Bladder microvascular endothelial cell (primary cell): ENCODE results near the gene ATP2A3. TPM values are rescaled to one million over a fixed set of nuclear protein-coding genes. Genes with fewer than 3 reads are reported as not detected.

Experiments used
- total RNA-seq: library from RNA; depleted of rRNA; stranded (reverse); fragments of >200 nt; gene quantifications from 2 replicates; pipeline ENCODE4 v1.2.3, GENCODE V29; 2014

ATP2A3 gene
- 0.06 and 0.16 TPM in 2 replicates for total RNA-seq

DNA sequence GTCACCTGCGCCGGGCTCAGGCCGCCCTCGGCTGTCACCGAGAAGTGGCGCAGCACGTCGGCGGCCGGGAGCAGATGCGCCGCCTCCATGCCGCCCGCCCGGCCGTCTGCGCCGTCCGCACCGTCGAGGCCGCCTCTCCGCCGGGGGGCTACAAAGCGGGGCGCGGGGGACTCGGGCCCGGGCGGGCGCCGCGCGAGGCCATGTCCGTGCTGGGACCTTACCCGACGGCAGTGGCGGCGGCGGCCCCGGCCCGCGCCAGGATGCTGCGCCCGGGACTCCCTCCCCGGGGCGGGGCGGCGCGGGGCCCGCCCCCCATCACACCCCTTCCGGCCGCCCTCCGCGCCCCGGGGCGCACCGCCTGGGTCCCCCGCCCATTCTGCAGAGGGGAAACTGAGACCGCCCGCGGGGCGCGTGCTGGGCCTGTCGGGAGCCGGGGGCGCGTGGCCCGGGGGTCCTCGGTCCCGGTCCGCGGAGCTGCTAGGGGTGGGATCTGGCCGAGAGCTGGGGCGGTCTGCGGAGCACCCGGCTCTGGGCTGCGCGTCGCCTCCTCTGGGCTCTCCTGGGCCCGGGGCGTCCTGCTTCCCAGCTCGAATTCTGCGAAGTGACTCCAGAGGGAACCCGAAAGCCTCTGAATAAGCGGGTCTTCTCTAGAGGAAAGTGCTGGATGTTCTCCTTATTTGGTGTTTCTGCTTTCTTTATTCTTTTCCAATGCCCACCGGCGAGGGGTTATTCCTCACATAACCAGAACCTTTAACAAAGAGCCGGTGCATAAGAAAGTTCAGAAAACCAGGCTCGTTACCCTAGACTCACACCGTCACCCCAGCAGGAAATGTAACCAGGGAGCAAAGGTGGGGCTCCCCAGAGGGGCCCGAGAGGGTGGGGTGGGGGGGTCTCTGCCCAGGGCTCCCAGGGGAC, at the start of gene ATP2A3:
Gene ATP2A3, minus strand, starts transcription at position 235 of the 915 bp plus-strand sequence. Its CDS starts 146 bp downstream, at position 89.

DNA sequence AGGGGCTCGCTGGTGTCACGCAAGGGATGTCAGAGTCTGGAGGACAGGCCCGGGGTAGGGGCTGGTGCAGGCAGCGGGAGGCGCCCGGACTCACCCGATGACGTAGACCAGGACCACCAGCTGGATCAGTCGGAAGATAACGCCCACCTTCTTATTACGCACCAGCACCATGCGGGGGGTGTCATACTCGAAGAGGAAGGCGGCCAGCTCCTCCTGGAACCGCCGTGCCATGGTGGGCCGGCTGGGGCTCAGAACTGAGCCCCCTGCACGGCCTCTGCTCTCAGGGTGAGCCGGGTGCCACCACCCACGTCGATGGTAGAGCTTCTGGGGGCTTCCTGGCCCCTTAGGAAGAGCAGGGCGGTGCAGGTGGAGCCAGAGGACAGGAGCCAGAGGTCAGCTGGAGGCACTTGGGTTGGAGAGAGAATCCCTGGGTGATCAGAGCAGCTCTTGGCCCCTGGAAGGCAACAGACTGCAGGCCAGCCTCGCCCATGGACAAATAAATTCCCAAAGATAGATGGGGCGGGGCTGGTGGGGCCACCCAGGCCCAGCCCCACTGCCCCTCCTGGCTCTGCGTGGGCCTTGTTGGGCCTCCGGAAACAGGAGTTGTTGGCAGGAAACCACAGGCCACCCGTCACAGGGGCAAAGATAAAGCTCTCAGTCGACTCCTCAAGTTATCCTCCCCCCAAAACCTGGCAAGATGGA, 48.1 kb downstream of the ATP2A3 start, which contains the start of gene P2RX1:
Gene P2RX1, minus strand, starts transcription at position 471 of the 702 bp plus-strand sequence. Its CDS starts 240 bp downstream, at position 231.

DNA sequence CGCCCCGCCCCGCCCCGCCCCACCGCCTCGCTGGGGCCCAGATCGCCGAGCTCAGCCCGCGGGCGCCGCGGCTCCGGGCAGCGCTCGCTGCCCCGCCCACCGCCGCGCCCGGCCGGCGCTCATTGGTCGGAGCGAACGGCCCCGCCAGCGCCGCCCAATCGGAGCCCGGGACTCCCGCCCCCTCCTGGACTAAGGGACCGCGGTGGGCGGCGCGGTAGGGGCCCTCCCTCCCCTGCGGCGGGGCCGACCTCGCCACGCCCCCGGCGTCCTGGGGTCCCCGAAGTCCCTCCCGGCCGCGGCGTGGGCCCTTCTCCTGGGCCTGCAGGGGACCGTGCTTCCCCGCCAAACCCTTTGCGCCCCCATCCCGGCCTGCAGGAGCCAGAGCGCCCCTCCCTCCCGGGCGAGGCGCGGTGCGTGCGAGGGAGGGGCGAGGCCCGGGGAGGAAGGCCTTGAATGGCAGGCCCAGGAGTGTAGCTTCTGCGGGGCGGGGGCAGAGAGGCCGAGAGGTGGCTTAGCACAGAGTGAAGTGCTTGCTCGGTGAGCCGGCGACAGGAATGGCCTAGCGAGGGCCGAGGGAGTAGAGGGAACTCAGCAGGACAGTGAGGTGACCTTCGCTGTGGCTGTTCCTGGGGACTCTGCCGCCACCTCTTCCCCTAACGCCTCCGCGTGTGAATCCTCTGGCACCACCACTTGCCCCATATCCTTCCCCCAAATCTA, 71.1 kb downstream of the ATP2A3 start, which contains the start of gene CAMKK1:
Gene CAMKK1, minus strand, starts transcription at position 51 of the 717 bp plus-strand sequence. CDS start 7,366 bp downstream, outside the sequence.

Other genes starting within 250 kb of the ATP2A3 start
- 4.6 and 7.4 TPM in 2 replicates for gene HASPIN, start 240.5 kb downstream of the ATP2A3 start, total RNA-seq
- 13.5 and 16.4 TPM in 2 replicates for gene ITGAE, start 163.2 kb downstream of the ATP2A3 start, total RNA-seq
- gene NCBP3, start 118.2 kb downstream of the ATP2A3 start, total RNA-seq, result 16.0 and 30.8 TPM in 2 replicates
- 2.1 TPM in 2 replicates for gene CAMKK1, start 71.4 kb downstream of the ATP2A3 start, total RNA-seq
- gene P2RX1, start 48.0 kb downstream of the ATP2A3 start, total RNA-seq, result not detected in 2 replicates
- gene ZZEF1, start 178.6 kb upstream of the ATP2A3 start, total RNA-seq, result 23.8 and 53.6 TPM in 2 replicates
- 37.4 and 48.1 TPM in 2 replicates for gene CYB5D2, start 178.8 kb upstream of the ATP2A3 start, total RNA-seq